B cell (primary cell): Measurements from ENCODE around the gene KCNC1. TPM values are rescaled to one million over a fixed set of nuclear protein-coding genes. Genes with fewer than 3 reads are reported as not detected.

Experiments used
- ATAC-seq: fragments of 200-7000 bp; cut with Tn5 transposase; one replicate; pipeline ENCODE4 v1.10.0; 2021; ENCODE audit warnings: low read depth, mild to moderate bottlenecking, moderate number of reproducible peaks, moderate library complexity
- CTCF ChIA-PET: fragments of 350-600 bp; sonication (Branson Sonifier 250); formaldehyde crosslinking; loops from one replicate; lab custom pipeline; 2021; ENCODE audit warnings: antibody characterized with exemption, inconsistent platforms; lab: Charles Lee
- POLR2A ChIA-PET: fragments of 350-600 bp; sonication (Branson Sonifier 250); formaldehyde crosslinking; loops from one replicate; lab custom pipeline; 2021; ENCODE audit warnings: antibody characterized with exemption; lab: Charles Lee
- DNase-seq: peaks from one replicate; pipeline ENCODE4 v3.0.0; 2013
- H2AFZ ChIP-seq: 2 replicates; pipeline ENCODE4 v1.6.1; 2012; ENCODE audit warnings: mild to moderate bottlenecking, low read depth, low read length; ENCODE audit not compliant: insufficient read depth, poor library complexity, severe bottlenecking
- H3K27ac ChIP-seq, 2 donors: 1 replicate in 1 of 2; 2 replicates in 1 of 2; pipeline ENCODE4 v1.5.1; 2012 to 2013; ENCODE audit warnings: low read length in 2 of 2, mild to moderate bottlenecking in 2 of 2, moderate library complexity in 1 of 2
- H3K27me3 ChIP-seq, 4 experiments: fragments of 200-600 bp in 1 of 4; sonication (generic) in 1 of 4; replicated peaks in 1 of 4; 1 replicate in 2 of 4; 2 replicates in 2 of 4; pipeline versions ENCODE4 v1.6.1 to v1.7.0; 2013 to 2016; ENCODE audit warnings: low read length in 3 of 4, mild to moderate bottlenecking in 2 of 4, mixed read lengths in 1 of 4, moderate library complexity in 1 of 4; ENCODE audit not compliant: insufficient read depth in 4 of 4, control insufficient read depth in 3 of 4; ENCODE audit errors: control extremely low read depth in 1 of 4
- H3K36me3 ChIP-seq, 2 experiments: replicated peaks in 1 of 2; 1 replicate in 1 of 2; 2 replicates in 1 of 2; pipeline versions ENCODE4 v1.6.1 to v1.7.1; 2013; ENCODE audit warnings: low read length in 1 of 2; ENCODE audit not compliant: insufficient read depth in 2 of 2, control insufficient read depth in 1 of 2; ENCODE audit errors: control extremely low read depth in 1 of 2, extremely low read depth in 1 of 2
- H3K4me1 ChIP-seq, 2 donors: fragments of 200-600 bp in 1 of 2; sonication (generic) in 1 of 2; 1 replicate in 1 of 2; 2 replicates in 1 of 2; pipeline versions ENCODE4 v1.5.1 to v1.6.1; 2013 to 2017; ENCODE audit warnings: low read length in 2 of 2; ENCODE audit not compliant: control insufficient read depth in 2 of 2, insufficient read depth in 2 of 2
- H3K4me2 ChIP-seq: replicated peaks from 2 replicates; pipeline ENCODE3; 2012; ENCODE audit warnings: mild to moderate bottlenecking, low read depth, low read length; ENCODE audit not compliant: poor library complexity, severe bottlenecking
- H3K4me3 ChIP-seq, 5 experiments: fragments of 200-600 bp in 1 of 5; sonication (generic) in 1 of 5; 1 replicate in 3 of 5; 2 replicates in 2 of 5; pipeline versions ENCODE4 v1.5.1 to v1.7.0; 2011 to 2016; ENCODE audit warnings: low read length in 4 of 5, mild to moderate bottlenecking in 4 of 5, low read depth in 2 of 5, control low read depth in 1 of 5, moderate library complexity in 1 of 5; ENCODE audit not compliant: insufficient read depth in 1 of 5; ENCODE audit errors: control extremely low read depth in 1 of 5, extremely low read depth in 1 of 5
- H3K79me2 ChIP-seq: fragments of 200-600 bp; sonication (generic); one replicate; pipeline ENCODE4 v1.6.0; 2016; ENCODE audit warnings: low read length; ENCODE audit not compliant: control insufficient read depth, insufficient read depth
- H3K9ac ChIP-seq: fragments of 200-600 bp; sonication (generic); 2 replicates; pipeline ENCODE4 v1.6.1; 2017; ENCODE audit warnings: mild to moderate bottlenecking, low read length, moderate library complexity
- H3K9me3 ChIP-seq, 3 donors: one replicate each; pipeline versions ENCODE4 v1.6.1 to v1.7.1; 2013; ENCODE audit warnings: low read length in 2 of 3; ENCODE audit not compliant: control insufficient read depth in 2 of 3, insufficient read depth in 1 of 3; ENCODE audit errors: control extremely low read depth in 1 of 3
- H4K20me1 ChIP-seq: 2 replicates; pipeline ENCODE4 v1.6.0; 2012; ENCODE audit warnings: mild to moderate bottlenecking, low read length; ENCODE audit not compliant: insufficient read depth, control insufficient read depth, poor library complexity, severe bottlenecking
- H3K27ac Mint-ChIP-seq: one replicate; pipeline ENCODE4 v1.8.0; 2021; ENCODE audit warnings: mixed read lengths
- H3K27me3 Mint-ChIP-seq: one replicate; pipeline ENCODE4 v1.8.0; 2021; ENCODE audit warnings: mixed read lengths
- H3K4me1 Mint-ChIP-seq: one replicate; pipeline ENCODE4 v1.8.0; 2021; ENCODE audit warnings: mixed read lengths
- H3K4me3 Mint-ChIP-seq: one replicate; pipeline ENCODE4 v1.8.0; 2021; ENCODE audit warnings: mixed read lengths
- H3K9me3 Mint-ChIP-seq: one replicate; pipeline ENCODE4 v1.8.0; 2022; ENCODE audit warnings: mixed read lengths; ENCODE audit not compliant: insufficient read depth
- CTCF ChIP-seq: fragments of 200-600 bp; IDR thresholded peaks from one replicate; pipeline ENCODE4 v1.8.0; 2022; ENCODE audit warnings: antibody characterized with exemption, mild to moderate bottlenecking
- EZH2 ChIP-seq: IDR thresholded peaks from 2 replicates; pipeline ENCODE4 v1.6.1; 2012; ENCODE audit warnings: borderline replicate concordance, low read depth, mild to moderate bottlenecking, moderate library complexity, low read length; ENCODE audit not compliant: insufficient read depth, poor library complexity, severe bottlenecking
- WGBS: methylation state at CpG from one replicate; pipeline ENCODE4 v1.1.5; 2013; ENCODE audit warnings: missing lambda C conversion rate; ENCODE audit not compliant: insufficient coverage; 5-methylcytosine and 5-hydroxymethylcytosine counted together
- intact Hi-C: fragments of 100-400 bp; cut with micrococcal nuclease; formaldehyde crosslinking; loops from one replicate; pipeline ENCODE4 v1.10.0; 2022
- polyA plus RNA-seq: library from polyadenylated mRNA; depleted of rRNA; stranded (reverse); fragments of >200 nt; gene quantifications from 2 replicates; pipeline ENCODE4 v1.2.3, GENCODE V29; 2012
- total RNA-seq, 2 donors: library from RNA; stranded (reverse); fragments of 120-200 nt in 1 of 2; gene quantifications; 1 replicate in 1 of 2; 2 replicates in 1 of 2; pipeline versions ENCODE4 v1.2.3 to v1.2.4, GENCODE V29; 2013 to 2022

Gene KCNC1
- total and polyA plus RNA-seq, 2 donors (not counting 1 experiment from before 2014, with no cell fraction given), result not detected

- Histone ChIP-seq H3K27me3 (no peaks in the 10 kb centered on the region), H3K4me2 (no peak overlapping the region), H3K27ac (no peak overlapping the region), H3K4me3 (no peak overlapping the region), H3K36me3 (no peaks in the 10 kb centered on the region), H4K20me1 (no peaks in the 10 kb centered on the region), H3K4me1 (no peaks in the 10 kb centered on the region), H3K79me2 (no peaks in the 10 kb centered on the region), H3K9me3 (no peaks in the 10 kb centered on the region), H3K9ac (no peak overlapping the region), H2AFZ (no peak overlapping the region)
- ChIA-PET CTCF (no interaction called here), POLR2A (no interaction called here)
- no peak overlapping the region for H3K27ac Mint-ChIP-seq
- no peaks in the 10 kb centered on the region for H3K27me3 Mint-ChIP-seq
- no peak overlapping the region for H3K4me3 Mint-ChIP-seq
- WGBS, result 86% methylated on average over 5 of the region's 5 CpGs
- no peaks in the 10 kb centered on the region for H3K4me1 Mint-ChIP-seq
- intact Hi-C loops, result no loop called here
- DNase-seq (no peak), ATAC-seq (no peak)
- TF ChIP-seq CTCF (no peak), EZH2 (no peak)
- no peaks in the 10 kb centered on the region for H3K9me3 Mint-ChIP-seq
Measured at GRCh38 chr11:17778352-17778751, 43.8 kb downstream of the KCNC1 start.

- POLR2A ChIA-PET, result no interaction called here
- H3K9ac ChIP-seq, result no peak overlapping the region
- Mint-ChIP-seq H3K27me3 (no peaks in the 10 kb centered on the region), H3K9me3 (no peaks in the 10 kb centered on the region), H3K27ac (no peak overlapping the region), H3K4me3 (no peak overlapping the region), H3K4me1 (no peaks in the 10 kb centered on the region)
- H2AFZ ChIP-seq, result no peak overlapping the region
- CTCF ChIA-PET, result no interaction called here
- no peak for TF ChIP-seq CTCF
- no peak for TF ChIP-seq EZH2
- WGBS, result 90% methylated on average over 28 of the region's 40 CpGs
- intact Hi-C loops, result no loop called here
- no peaks in the 10 kb centered on the region for H3K79me2 ChIP-seq
- H4K20me1 ChIP-seq, result no peaks in the 10 kb centered on the region
- no peak overlapping the region for H3K27ac ChIP-seq
- no peaks in the 10 kb centered on the region for H3K9me3 ChIP-seq
- no peak overlapping the region for H3K4me3 ChIP-seq
- H3K27me3 ChIP-seq, result no peaks in the 10 kb centered on the region
- no peak overlapping the region for H3K4me2 ChIP-seq
- no peak for DNase-seq
- ATAC-seq, result no peak
- H3K36me3 ChIP-seq, result no peaks in the 10 kb centered on the region
- no peaks in the 10 kb centered on the region for H3K4me1 ChIP-seq
Measured at GRCh38 chr11:17778956-17779860, 44.6 kb downstream of the KCNC1 start.
